Peyer's patch (tissue), 4 donors: ENCODE measurements around the gene DTX3L. TPM values are rescaled to one million over a fixed set of nuclear protein-coding genes. Genes with fewer than 3 reads are reported as not detected.
"Not testable (repeated sequence)": the region's sequence is repeated elsewhere in the genome, so short reads cannot be mapped to it uniquely, and the experiment has no call there.

Experiments used
- DNase-seq, 3 donors: peaks; one replicate each; pipeline ENCODE4 v3.0.0-alpha.2; 2017 to 2019
- H3K27ac ChIP-seq, 4 donors: fragments of 200-600 bp; sonication (generic); one replicate each; pipeline ENCODE4 v1.5.1; 2016 to 2019
- H3K27me3 ChIP-seq, 2 donors: fragments of 200-600 bp; sonication (generic); one replicate each; pipeline ENCODE4 v1.5.1; 2019
- H3K36me3 ChIP-seq, 3 donors: fragments of 200-600 bp; sonication (generic); one replicate each; pipeline ENCODE4 v1.5.1; 2016 to 2019
- H3K4me1 ChIP-seq, 4 donors: fragments of 200-600 bp; sonication (generic); one replicate each; pipeline ENCODE4 v1.5.1; 2016 to 2019
- H3K4me3 ChIP-seq, 4 donors: fragments of 200-600 bp; sonication (generic); 1 replicate in 3 of 4; 2 replicates in 1 of 4; pipeline ENCODE4 v1.5.1; 2016 to 2019; ENCODE audit warnings: mild to moderate bottlenecking in 1 of 4
- H3K9me3 ChIP-seq, 4 donors: fragments of 200-600 bp; sonication (generic); one replicate each; pipeline ENCODE4 v1.5.1; 2016 to 2019; ENCODE audit warnings: mild to moderate bottlenecking in 1 of 4
- CTCF ChIP-seq, 6 experiments: fragments of 450-650 bp in 4 of 6; fragments of 200-600 bp in 2 of 6; sonication (generic) in 1 of 6; IDR thresholded peaks; one replicate each; pipeline ENCODE4 v1.5.1; 2017 to 2019; ENCODE audit warnings: antibody characterized with exemption in 6 of 6, mild to moderate bottlenecking in 3 of 6, moderate library complexity in 1 of 6
- POLR2A ChIP-seq, 2 donors: fragments of 450-650 bp; IDR thresholded peaks; one replicate each; pipeline ENCODE4 v1.5.1; 2017; ENCODE audit warnings: antibody characterized with exemption in 2 of 2, mild to moderate bottlenecking in 2 of 2, moderate library complexity in 2 of 2
- total RNA-seq, 4 donors: library from RNA; depleted of rRNA; stranded (reverse); fragments of >200 nt; gene quantifications; one replicate each; pipeline ENCODE4 v1.1.0, GENCODE V29; 2016

Gene DTX3L
- total RNA-seq, 4 donors from 2014 or later, result 31.2 to 47.3 (median 33.7) TPM

- Histone ChIP-seq H3K9me3 (no peaks in the 10 kb centered on the region), H3K4me1 (peaks cover 0 to 12% (median 4%) of the 10 kb centered on the region in 4 donors), H3K4me3 (no peak overlapping the region), H3K27ac (no peak overlapping the region), H3K27me3 (no peaks in the 10 kb centered on the region), H3K36me3 (peaks cover 0 to 45% (median 0%) of the 10 kb centered on the region in 3 donors)
- DNase-seq, result no peak
- TF ChIP-seq POLR2A (IDR thresholded peaks at IDR 0.05) (no peak), CTCF (IDR thresholded peaks at IDR 0.05) (no peak)
Observed at GRCh38 chr3:122559906-122560305, 4.2 kb upstream of the DTX3L start.

GRCh38 chr3:122560680-122561079, 3.5 kb upstream of the DTX3L start:
- Histone ChIP-seq H3K36me3 (peaks cover 0 to 38% (median 0%) of the 10 kb centered on the region in 3 donors), H3K4me1 (peaks cover 0 to 19% (median 5%) of the 10 kb centered on the region in 4 donors), H3K27ac (peak overlapping the region in 1 of 4 donors; percentile 5), H3K9me3 (no peaks in the 10 kb centered on the region), H3K4me3 (no peak overlapping the region), H3K27me3 (no peaks in the 10 kb centered on the region)
- peak; percentile 18 to 80 (median 70) for TF ChIP-seq CTCF (IDR thresholded peaks at IDR 0.05)
- no peak for TF ChIP-seq POLR2A (IDR thresholded peaks at IDR 0.05)
- peak in 2 of 3 donors; percentile 64 to 82 for DNase-seq

GRCh38 chr3:122562923-122563716, 1.0 kb upstream of the DTX3L start:
- TF ChIP-seq CTCF (IDR thresholded peaks at IDR 0.05), result no peak
- no peak for TF ChIP-seq POLR2A (IDR thresholded peaks at IDR 0.05)
- Histone ChIP-seq H3K27ac (peak overlapping the region; percentile 93 to 97 (median 94)), H3K4me1 (peaks cover 0 to 29% (median 5%) of the 10 kb centered on the region in 4 donors), H3K9me3 (no peaks in the 10 kb centered on the region), H3K27me3 (no peaks in the 10 kb centered on the region), H3K36me3 (peaks cover 0 to 37% (median 0%) of the 10 kb centered on the region in 3 donors), H3K4me3 (peak overlapping the region; percentile 67 to 96 (median 74))
- no peak for DNase-seq

GRCh38 chr3:122563717-122564025, 467 bp upstream of the DTX3L start:
- Histone ChIP-seq H3K27ac (peak overlapping the region; percentile 93 to 97 (median 94)), H3K4me3 (peak overlapping the region; percentile 67 to 96 (median 74)), H3K27me3 (no peaks in the 10 kb centered on the region), H3K36me3 (peaks cover 0 to 32% (median 0%) of the 10 kb centered on the region in 3 donors), H3K4me1 (peaks cover 0 to 29% (median 5%) of the 10 kb centered on the region in 4 donors), H3K9me3 (no peaks in the 10 kb centered on the region)
- TF ChIP-seq CTCF (IDR thresholded peaks at IDR 0.05) (no peak), POLR2A (IDR thresholded peaks at IDR 0.05) (no peak)
- peak in 1 of 3 donors; percentile 30 for DNase-seq

- peak overlapping the region in 1 of 4 donors; percentile 43 for H3K27ac ChIP-seq
- DNase-seq, H3K27me3 ChIP-seq, H3K9me3 ChIP-seq, H3K4me3 ChIP-seq: not testable (repeated sequence)
- H3K36me3 ChIP-seq, result peaks cover 0 to 61% (median 0%) of the 10 kb centered on the region in 3 donors
- peaks cover 0 to 22% (median 5%) of the 10 kb centered on the region in 4 donors for H3K4me1 ChIP-seq
Observed at GRCh38 chr3:122568131-122568530, 4.0 kb downstream of the DTX3L start.

- H3K36me3 ChIP-seq, result peaks cover 0 to 61% (median 0%) of the 10 kb centered on the region in 3 donors
- TF ChIP-seq POLR2A (IDR thresholded peaks at IDR 0.05) (no peak), CTCF (IDR thresholded peaks at IDR 0.05) (no peak)
- peaks cover 0 to 17% (median 4%) of the 10 kb centered on the region in 4 donors for H3K4me1 ChIP-seq
- H3K27me3 ChIP-seq, result no peaks in the 10 kb centered on the region
- no peak overlapping the region for H3K4me3 ChIP-seq
- H3K9me3 ChIP-seq, result no peaks in the 10 kb centered on the region
- H3K27ac ChIP-seq, result peak overlapping the region in 1 of 4 donors; percentile 43
- no peak for DNase-seq
Observed at GRCh38 chr3:122568755-122569154, 4.6 kb downstream of the DTX3L start.
